Hematopoietic multipotent progenitor cell treated with erythropoietin and hydrocortisone succinate and interleukin-3 and kit ligand, for 6 days (in vitro differentiated cells): Measurements from ENCODE around the gene TRIM69.

Experiments used
- DNase-seq: peaks from one replicate; pipeline ENCODE4 v3.0.0-alpha.2; 2015

TRIM69 gene

GRCh38 chr15:44811337-44811736, 75.0 kb downstream of the TRIM69 start:
- no peak for DNase-seq

- DNase-seq = no peak
Measured at GRCh38 chr15:44812029-44812517, 75.7 kb downstream of the TRIM69 start.

GRCh38 chr15:44813231-44813630, 76.9 kb downstream of the TRIM69 start:
- DNase-seq = no peak
